ENCODE data around the gene DOCK4.

DNA sequence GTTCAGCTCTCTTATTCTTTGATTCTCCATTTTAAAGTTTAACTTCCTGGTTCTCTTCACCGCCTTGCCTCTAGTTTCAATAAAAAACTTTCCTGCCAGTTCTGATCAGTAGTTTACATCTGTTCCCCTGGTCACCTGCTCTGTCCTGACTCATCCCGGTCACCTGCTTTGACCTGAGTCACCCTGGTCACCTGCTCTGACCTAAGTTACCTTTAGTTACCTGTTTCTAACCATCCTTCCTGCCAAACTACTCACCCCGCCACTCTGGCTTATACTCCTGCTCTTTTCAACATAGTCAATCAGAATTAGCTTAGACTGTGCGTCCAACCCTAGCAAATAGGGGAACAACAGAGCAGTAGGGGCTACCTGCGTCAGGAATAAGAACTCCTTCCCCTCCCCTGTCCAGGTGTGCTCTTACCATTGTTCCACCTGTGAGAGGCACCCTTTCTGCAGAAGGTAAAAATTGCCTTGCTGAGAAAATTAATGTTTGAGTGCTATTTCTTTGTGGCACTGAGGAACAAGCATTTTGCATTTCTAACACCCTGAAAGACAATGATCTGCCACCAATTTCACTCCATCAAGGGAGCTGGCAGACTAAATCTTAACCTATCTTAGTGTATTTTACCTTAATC, 263.6 kb downstream of the DOCK4 start:
- TF ChIP-seq, protein P1, sequence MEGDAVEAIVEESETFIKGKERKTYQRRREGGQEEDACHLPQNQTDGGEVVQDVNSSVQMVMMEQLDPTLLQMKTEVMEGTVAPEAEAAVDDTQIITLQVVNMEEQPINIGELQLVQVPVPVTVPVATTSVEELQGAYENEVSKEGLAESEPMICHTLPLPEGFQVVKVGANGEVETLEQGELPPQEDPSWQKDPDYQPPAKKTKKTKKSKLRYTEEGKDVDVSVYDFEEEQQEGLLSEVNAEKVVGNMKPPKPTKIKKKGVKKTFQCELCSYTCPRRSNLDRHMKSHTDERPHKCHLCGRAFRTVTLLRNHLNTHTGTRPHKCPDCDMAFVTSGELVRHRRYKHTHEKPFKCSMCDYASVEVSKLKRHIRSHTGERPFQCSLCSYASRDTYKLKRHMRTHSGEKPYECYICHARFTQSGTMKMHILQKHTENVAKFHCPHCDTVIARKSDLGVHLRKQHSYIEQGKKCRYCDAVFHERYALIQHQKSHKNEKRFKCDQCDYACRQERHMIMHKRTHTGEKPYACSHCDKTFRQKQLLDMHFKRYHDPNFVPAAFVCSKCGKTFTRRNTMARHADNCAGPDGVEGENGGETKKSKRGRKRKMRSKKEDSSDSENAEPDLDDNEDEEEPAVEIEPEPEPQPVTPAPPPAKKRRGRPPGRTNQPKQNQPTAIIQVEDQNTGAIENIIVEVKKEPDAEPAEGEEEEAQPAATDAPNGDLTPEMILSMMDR (conservative IDR thresholded peaks at IDR 0.05): no peak
- TF ChIP-seq ZFX (IDR thresholded peaks at IDR 0.05): no peak

All from C4-2B (cell line).